Measurements from ENCODE around the gene ZNF444.

Gene ZNF444

DNA sequence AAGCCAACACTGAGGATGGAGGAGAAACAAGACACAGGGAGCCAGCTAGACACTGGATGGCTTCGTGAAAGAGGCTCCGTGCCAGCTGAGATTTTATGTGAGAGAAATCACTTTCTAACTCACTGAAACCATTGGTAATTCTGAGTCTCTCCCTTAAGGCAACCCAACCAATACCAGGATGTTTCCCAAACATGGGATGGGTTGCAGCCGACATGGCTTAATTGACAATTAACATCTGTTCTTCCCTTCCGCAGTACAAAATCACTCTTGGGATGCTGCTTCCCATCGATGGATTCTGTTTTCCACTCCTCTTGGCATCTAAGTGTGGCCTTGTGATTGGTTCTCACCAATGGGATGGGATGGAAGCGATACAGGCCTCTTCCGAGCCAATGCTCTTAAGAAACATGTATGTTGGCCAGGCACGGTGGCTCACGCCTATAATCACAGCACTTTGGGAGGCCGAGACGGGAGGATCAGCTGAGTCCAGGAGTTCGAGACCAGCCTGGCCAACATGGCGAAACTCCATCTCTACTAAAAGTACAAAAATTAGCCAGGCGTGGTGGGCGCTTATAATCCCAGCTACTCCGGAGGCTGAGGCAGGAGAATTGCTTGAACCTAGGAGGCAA, 17.7 kb upstream of the ZNF444 start:
- no peak for DNase-seq

DNA sequence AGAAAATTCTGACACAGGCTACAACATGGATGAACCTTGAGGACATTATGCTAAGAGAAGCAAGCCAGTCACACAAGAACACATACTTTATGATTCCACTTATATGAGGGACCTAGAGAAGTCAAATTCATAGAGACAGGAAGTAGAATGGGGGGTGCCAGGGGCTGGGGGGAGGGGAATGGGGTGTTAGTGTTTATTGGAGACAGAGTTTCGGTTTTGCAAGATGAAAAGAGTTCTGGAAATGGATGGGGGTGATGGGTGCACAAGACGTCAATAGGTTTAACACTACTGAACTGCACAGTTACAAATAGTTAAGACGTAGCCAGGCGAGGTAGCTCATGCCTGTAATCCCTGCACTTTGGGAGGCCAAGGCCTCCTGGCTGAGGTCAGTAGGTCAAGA, 16.5 kb upstream of the ZNF444 start:
- no peak for DNase-seq

- DNase-seq: no peak
These were observed 15.1 kb upstream of the ZNF444 start for GRCh38 chr19:56125806-56126590.

GRCh38 chr19:56126983-56127780, 13.9 kb upstream of the ZNF444 start:
- DNase-seq: no peak

- DNase-seq: no peak
These were observed 11.1 kb upstream of the ZNF444 start for GRCh38 chr19:56130006-56130405.

DNA sequence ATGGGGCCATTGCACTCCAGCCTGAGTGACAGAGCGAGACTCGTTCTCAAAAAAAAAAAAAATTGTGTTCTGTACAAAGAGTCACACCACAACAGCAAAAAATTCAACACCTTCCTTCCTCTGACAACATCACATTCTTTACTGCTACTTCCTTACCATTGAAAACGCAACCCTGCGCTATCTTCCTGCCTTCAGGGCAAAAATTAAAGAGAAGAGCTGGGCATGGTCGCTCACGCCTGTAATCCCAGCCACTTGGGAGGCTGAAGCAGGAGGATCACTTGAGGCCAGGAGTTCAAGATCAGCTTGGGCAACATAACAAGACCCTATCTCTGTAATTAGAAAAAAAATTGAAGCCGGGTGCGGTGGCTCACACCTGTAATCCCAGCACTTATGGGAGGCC, 9.4 kb upstream of the ZNF444 start:
- no peak for DNase-seq

GRCh38 chr19:56132316-56132822, 8.7 kb upstream of the ZNF444 start:
- DNase-seq: no peak

GRCh38 chr19:56133858-56134653, 7.0 kb upstream of the ZNF444 start:
- no peak for DNase-seq

DNA sequence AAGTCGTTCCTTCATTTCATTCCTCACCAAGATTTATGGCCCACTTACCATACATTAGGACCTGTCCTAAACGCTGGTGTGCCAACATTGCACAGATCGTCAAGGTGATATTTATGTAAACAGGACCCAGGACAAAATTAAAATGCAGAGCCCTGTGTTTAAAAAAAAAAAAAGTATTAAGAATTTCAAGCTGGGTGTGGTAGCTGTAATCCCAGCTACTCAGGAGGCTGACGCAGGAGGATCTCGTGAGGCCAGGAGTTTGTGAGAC, 6.5 kb upstream of the ZNF444 start:
- no peak for DNase-seq

DNA sequence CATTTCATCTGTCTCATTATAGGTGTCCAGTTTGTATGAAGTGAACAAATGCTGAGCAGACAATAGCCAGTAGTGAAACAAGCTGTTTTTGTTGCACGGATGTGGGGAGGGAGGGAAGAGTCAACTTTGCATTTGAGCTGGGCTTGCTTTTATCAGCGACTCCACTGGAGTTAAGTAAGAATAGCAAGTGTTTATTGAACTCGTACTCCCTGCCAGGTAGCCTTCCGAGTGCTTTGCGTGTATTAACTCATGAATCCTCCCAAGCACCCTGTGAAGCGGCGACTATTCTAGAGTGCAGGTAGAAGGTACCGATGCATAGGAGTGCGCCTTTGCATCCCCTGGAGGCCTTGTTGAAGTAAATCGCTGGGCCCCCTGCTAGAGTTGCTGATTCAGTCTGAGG, 4.7 kb upstream of the ZNF444 start:
- no peak for DNase-seq

DNA sequence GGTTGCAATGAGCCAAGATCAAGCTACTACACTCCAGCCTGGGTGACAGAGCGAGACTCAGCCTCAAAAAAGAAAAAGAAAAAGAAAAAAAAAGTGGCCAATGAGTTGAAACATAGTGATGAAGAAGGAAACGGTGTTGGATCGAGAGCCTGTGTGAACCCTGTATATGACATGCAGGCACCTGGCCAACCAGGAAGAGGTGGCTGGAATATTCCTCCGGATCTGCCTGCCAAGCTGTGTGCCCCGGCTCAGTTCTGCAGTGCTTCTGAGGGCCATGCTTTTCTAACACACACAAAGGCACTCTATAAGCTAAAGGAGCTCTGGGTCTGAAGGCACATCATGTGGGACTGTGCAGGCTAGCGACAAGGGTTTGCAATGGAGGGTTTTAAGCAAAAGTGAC, 3.7 kb upstream of the ZNF444 start:
- DNase-seq: no peak

- no peak for DNase-seq
These were observed 3.0 kb upstream of the ZNF444 start for GRCh38 chr19:56138069-56138468.

GRCh38 chr19:56139847-56140582, 1.1 kb upstream of the ZNF444 start:
- no peak for DNase-seq

DNA sequence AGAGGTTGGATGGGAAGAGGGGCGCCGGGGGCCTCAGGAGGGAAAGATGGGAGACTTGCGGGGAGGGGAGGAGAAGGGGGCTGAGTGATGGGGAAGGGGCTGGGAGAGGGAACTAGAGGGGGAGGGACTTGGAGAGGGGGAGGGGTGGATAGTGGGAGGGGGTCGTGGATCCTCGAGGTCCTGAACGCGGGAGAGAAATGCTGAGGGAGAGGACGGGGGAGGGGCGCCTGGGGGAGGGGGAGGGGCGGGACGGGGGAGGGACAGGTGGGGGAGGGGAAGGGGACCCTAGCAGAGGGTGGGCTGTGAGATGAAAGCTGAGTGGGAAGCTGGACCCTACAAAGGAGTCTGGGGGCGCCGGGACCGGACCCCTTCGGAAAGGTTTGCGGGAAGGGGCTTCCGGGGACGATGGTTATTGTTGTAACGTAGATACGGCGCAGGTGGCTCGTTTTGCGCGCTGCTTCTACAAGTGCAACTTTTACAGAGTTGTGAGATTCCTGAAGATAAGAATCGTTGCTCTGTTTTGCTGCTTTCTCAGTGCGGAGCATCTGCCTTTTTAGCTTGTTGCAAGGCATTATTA, 418 bp downstream of the ZNF444 start:
- DNase-seq: no peak

- DNase-seq: no peak
These were observed 1.1 kb downstream of the ZNF444 start for GRCh38 chr19:56142087-56142787.

DNA sequence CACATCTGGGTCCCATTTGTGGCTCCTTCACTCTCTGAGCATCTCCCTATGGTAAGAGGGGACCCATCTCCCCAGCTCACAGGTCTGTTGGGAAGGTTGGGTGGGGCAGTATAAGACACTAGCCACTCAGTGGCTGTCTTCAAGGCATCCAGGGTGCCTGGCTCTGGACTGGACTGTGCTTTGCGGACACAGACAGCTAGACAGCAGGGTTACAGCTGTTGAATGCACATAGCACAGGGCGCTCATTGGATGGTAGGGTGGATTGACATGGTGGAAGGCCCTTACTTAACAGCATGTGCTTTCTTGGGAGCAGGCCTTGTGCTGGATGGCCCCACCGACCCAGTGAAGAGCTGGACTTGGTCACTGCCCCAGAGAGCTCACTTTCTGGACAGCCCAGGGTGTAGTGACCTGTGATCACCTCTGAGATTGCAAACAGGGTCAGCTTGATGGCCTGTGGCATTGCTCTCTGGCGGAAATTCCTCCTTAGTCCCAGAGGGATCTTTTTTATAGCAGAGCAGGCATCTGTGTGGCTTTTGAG, 1.9 kb downstream of the ZNF444 start:
- no peak for DNase-seq

DNA sequence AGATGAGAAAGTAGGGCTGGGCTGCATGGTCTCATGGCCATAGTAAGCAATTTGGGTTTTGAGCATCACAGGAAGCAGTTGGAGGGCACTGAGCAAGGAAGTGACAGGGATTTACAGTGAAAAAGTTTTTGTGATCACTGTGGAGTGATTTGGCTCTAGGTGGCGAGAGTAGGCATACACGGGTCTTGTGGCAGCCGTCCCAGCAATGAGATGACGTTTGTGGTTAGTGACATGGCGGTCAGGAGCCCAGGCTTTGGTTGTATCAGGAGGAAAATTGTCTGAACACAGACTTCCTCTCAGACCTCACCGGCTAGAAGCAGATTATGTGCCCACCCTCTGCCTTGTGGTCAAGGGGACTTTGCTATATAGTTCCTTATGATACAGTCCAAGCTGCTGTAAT, 3.3 kb downstream of the ZNF444 start:
- DNase-seq: no peak

DNA sequence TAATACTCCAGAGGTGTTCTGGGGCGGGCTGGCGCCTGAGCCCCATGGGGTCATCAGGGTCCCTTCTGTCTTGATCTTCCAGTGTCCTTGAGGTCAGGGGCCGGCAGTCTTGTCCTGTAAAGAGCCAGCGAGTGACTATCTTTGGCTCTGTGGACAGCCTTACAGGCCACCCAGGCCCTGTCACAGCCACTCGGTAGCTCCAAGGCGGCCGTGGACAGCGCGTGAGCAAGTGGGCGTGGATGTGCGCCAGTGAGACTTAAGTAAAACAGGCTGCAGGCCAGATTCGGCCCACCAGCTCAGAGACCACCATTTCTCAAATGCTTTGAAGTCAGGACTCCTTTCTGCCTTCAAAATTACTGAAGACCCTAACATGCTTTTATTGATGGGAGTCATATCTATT, 3.7 kb downstream of the ZNF444 start:
- DNase-seq: no peak

DNA sequence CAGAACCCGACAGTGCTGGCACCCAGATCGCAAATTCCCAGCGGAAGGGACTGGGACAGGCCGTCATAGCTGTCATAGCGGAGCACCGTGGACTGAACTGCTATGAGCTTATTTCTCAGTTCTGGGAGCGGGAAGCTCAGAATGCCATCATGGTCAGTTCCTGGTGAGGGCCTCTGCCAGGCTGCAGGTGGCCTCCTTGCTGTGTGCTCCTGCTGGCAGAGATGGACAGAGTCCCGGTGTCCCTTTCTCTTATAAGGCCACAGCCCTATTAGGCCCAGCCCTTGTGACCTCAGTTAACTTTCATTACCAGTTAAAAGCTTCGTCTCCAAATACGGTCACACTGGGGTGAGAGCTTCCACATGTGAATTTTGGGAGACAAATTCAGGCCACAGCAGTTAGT, 4.6 kb downstream of the ZNF444 start:
- DNase-seq: no peak

- no peak for DNase-seq
These were observed 5.8 kb downstream of the ZNF444 start for GRCh38 chr19:56146904-56147303.

- DNase-seq: no peak
These were observed 6.2 kb downstream of the ZNF444 start for GRCh38 chr19:56147307-56147706.

All from NCI-H1930 (cell line).